ENCODE results near the gene RBMS1. TPM values are rescaled to one million over a fixed set of nuclear protein-coding genes. Genes with fewer than 3 reads are reported as not detected.

The RBMS1 gene
- polyA plus RNA-seq, 1 donor from 2014 or later: 8.4 TPM

GRCh38 chr2:160294339-160294803, 199.2 kb downstream of the RBMS1 start:
- no peak overlapping the region for H3K4me2 ChIP-seq (ENCODE audit: low read length)
- TF ChIP-seq EP300 (conservative IDR thresholded peaks at IDR 0.05; ENCODE audit: poor library complexity, severe bottlenecking): no peak
- TF ChIP-seq SMC3 (conservative IDR thresholded peaks at IDR 0.05; ENCODE audit: poor library complexity): no peak
- TF ChIP-seq RAD21 (conservative IDR thresholded peaks at IDR 0.05): no peak
- no peak for TF ChIP-seq EZH2 (IDR thresholded peaks at IDR 0.05; ENCODE audit: borderline replicate concordance, insufficient read depth, low read length, poor library complexity, severe bottlenecking)
- no peak for TF ChIP-seq MXI1 (conservative IDR thresholded peaks at IDR 0.05; ENCODE audit: poor library complexity, severe bottlenecking)
- TF ChIP-seq, protein P1, sequence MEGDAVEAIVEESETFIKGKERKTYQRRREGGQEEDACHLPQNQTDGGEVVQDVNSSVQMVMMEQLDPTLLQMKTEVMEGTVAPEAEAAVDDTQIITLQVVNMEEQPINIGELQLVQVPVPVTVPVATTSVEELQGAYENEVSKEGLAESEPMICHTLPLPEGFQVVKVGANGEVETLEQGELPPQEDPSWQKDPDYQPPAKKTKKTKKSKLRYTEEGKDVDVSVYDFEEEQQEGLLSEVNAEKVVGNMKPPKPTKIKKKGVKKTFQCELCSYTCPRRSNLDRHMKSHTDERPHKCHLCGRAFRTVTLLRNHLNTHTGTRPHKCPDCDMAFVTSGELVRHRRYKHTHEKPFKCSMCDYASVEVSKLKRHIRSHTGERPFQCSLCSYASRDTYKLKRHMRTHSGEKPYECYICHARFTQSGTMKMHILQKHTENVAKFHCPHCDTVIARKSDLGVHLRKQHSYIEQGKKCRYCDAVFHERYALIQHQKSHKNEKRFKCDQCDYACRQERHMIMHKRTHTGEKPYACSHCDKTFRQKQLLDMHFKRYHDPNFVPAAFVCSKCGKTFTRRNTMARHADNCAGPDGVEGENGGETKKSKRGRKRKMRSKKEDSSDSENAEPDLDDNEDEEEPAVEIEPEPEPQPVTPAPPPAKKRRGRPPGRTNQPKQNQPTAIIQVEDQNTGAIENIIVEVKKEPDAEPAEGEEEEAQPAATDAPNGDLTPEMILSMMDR (IDR thresholded peaks at IDR 0.05; ENCODE audit: poor library complexity, severe bottlenecking): no peak
- TF ChIP-seq REST (IDR thresholded peaks at IDR 0.05; ENCODE audit: borderline replicate concordance): no peak
- no peak for TF ChIP-seq POLR2AphosphoS5 (IDR thresholded peaks at IDR 0.05)
- no peak for TF ChIP-seq TAF1 (IDR thresholded peaks at IDR 0.05; ENCODE audit: low read depth)

DNA sequence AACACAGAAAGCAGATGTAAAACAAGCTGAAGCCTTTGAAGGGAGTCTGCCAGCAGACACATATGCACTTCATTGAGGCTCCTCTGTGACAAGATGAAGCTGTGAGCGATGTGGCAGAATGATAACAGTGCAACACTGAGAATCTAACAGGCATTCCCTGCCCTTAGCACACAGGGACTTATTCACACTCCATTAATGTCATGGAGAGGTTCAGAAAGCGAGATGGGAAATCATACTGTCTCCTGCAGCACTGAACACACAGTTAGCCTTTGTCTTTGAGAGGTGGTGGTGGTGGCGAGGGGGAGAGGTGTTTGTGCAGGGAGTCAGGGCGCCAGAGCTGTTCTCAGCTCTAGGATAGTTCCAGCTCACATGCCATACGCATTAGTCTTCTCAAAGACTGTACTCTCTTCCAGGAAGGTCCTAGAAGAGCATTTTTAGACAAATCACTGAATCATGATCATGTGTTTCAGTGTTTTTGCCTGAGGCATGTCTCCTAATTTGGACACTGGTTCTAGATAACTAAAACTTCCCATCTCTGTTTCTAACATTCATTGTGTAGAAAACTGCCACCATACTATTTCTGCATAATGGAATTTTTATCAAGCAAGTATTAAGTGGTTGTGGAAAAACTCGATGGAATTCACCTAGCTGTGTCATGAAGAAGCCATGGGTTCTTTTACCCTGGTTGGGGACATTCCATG, 200.1 kb downstream of the RBMS1 start:
- Histone ChIP-seq H2AFZ (ENCODE audit: low read depth, low read length) (no peak overlapping the region), H3K27me3 (ENCODE audit: insufficient read depth, low read depth, low read length) (no peaks in the 10 kb centered on the region), H3K4me3 (ENCODE audit: low read length) (no peak overlapping the region), H3F3A (ENCODE audit: insufficient read depth, low read length, poor library complexity, severe bottlenecking) (no peaks in the 10 kb centered on the region), H4K20me1 (ENCODE audit: insufficient read depth) (no peaks in the 10 kb centered on the region), H3K79me2 (replicated peaks; ENCODE audit: insufficient read depth, low read length) (no peaks in the 10 kb centered on the region), H3K4me2 (ENCODE audit: low read length) (no peak overlapping the region), H3K36me3 (ENCODE audit: insufficient read depth, low read length) (no peaks in the 10 kb centered on the region), H3K9me2 (ENCODE audit: insufficient read depth, low read length) (no peaks in the 10 kb centered on the region), H3K9me3 (ENCODE audit: low read length) (no peaks in the 10 kb centered on the region), H3K9ac (ENCODE audit: low read length) (peak overlapping the region; percentile 2), H3K27ac (ENCODE audit: low read length) (peak overlapping the region; percentile 44)
- TF ChIP-seq RAD21 (conservative IDR thresholded peaks at IDR 0.05): no peak
- no peak for TF ChIP-seq SMC3 (conservative IDR thresholded peaks at IDR 0.05; ENCODE audit: poor library complexity)
- TF ChIP-seq REST (IDR thresholded peaks at IDR 0.05; ENCODE audit: borderline replicate concordance): no peak
- TF ChIP-seq EP300 (conservative IDR thresholded peaks at IDR 0.05; ENCODE audit: poor library complexity, severe bottlenecking): peak; percentile 65
- no peak for TF ChIP-seq MXI1 (conservative IDR thresholded peaks at IDR 0.05; ENCODE audit: poor library complexity, severe bottlenecking)
- TF ChIP-seq, protein P1 (IDR thresholded peaks at IDR 0.05; ENCODE audit: poor library complexity, severe bottlenecking): no peak
- no peak for TF ChIP-seq EZH2 (IDR thresholded peaks at IDR 0.05; ENCODE audit: borderline replicate concordance, insufficient read depth, low read length, poor library complexity, severe bottlenecking)
- TF ChIP-seq POLR2AphosphoS5 (IDR thresholded peaks at IDR 0.05): peak; percentile 68

More at GRCh38 chr2:160294339-160294803, 199.2 kb downstream of the RBMS1 start:
- H3K79me2 ChIP-seq (replicated peaks; ENCODE audit: insufficient read depth, low read length): no peaks in the 10 kb centered on the region
- no peak overlapping the region for H3K27ac ChIP-seq (ENCODE audit: low read length)
- H3K36me3 ChIP-seq (ENCODE audit: insufficient read depth, low read length): no peaks in the 10 kb centered on the region
- no peaks in the 10 kb centered on the region for H3F3A ChIP-seq (ENCODE audit: insufficient read depth, low read length, poor library complexity, severe bottlenecking)
- H2AFZ ChIP-seq (ENCODE audit: low read depth, low read length): no peak overlapping the region
- no peaks in the 10 kb centered on the region for H3K27me3 ChIP-seq (ENCODE audit: insufficient read depth, low read depth, low read length)
- no peak overlapping the region for H3K9ac ChIP-seq (ENCODE audit: low read length)
- H3K4me3 ChIP-seq (ENCODE audit: low read length): no peak overlapping the region
- H3K9me2 ChIP-seq (ENCODE audit: insufficient read depth, low read length): no peaks in the 10 kb centered on the region
- no peaks in the 10 kb centered on the region for H4K20me1 ChIP-seq (ENCODE audit: insufficient read depth)
- no peaks in the 10 kb centered on the region for H3K9me3 ChIP-seq (ENCODE audit: low read length)

Measured in neural cell (in vitro differentiated cells).